HUES6 (cell line): Measurements from ENCODE around the gene KIAA0040.

ENCODE experiments used
- H3K27ac ChIP-seq: 2 replicates; pipeline ENCODE4 v1.7.0; 2013; ENCODE audit warnings: low read depth, mild to moderate bottlenecking, low read length, inconsistent platforms
- H3K27me3 ChIP-seq: 2 replicates; pipeline ENCODE4 v1.6.1; 2013; ENCODE audit warnings: low read length; ENCODE audit not compliant: control insufficient read depth, insufficient read depth
- H3K36me3 ChIP-seq: 2 replicates; pipeline ENCODE4 v1.6.1; 2013; ENCODE audit warnings: low read length; ENCODE audit not compliant: control insufficient read depth, insufficient read depth
- H3K4me1 ChIP-seq: 2 replicates; pipeline ENCODE4 v1.6.1; 2013; ENCODE audit warnings: low read length; ENCODE audit not compliant: control insufficient read depth, insufficient read depth
- H3K4me3 ChIP-seq: 2 replicates; pipeline ENCODE4 v1.5.1; 2013; ENCODE audit warnings: low read depth, low read length
- H3K9ac ChIP-seq: one replicate; pipeline ENCODE4 v1.6.1; 2013; ENCODE audit warnings: mild to moderate bottlenecking, low read length
- H3K9me3 ChIP-seq: 2 replicates; pipeline ENCODE4 v1.6.1; 2013; ENCODE audit warnings: low read depth, low read length; ENCODE audit not compliant: control insufficient read depth, insufficient read depth

Gene KIAA0040

DNA sequence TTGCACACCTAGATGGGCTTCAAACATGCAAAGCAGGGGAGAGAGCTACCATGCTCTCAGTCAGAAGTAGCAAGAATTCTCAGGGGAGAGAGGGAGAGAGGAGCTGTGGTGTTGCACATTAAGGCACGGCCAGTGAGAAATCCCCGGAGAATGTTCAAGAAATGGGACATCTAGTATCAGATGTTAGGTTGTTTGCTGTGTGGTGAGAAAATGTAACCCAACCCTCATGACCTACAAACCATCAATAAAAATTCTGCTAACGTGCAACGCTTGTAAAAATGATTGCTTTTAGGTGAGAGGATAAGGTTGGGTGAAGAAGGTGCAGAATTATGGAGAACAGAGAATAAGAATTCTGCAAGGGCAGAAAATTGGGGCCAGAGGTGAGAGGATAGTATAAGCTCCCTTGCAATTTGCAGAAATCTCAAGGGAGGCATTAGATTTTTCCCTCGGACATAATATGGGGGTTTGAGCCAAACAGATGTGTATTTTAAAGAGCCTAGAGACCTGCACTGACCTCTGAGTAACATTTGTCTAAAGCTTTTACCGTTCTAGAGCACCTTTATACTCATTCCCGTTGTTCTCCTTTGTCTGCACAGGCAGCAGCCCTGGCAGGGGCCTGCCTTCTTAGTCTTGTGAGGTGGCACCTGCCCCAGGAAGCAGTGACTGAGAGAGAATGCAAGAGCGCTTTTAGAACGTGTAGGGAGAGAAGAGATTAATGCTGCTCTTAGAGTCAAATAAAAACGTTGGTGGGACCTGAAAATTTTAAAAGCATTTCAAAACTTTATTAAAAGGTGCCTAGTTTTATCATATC is 25.4 kb upstream of the KIAA0040 start:
- no peaks in the 10 kb centered on the region for H3K36me3 ChIP-seq
- no peak overlapping the region for H3K4me3 ChIP-seq
- no peak overlapping the region for H3K27ac ChIP-seq
- peaks cover 17% of the 10 kb centered on the region for H3K4me1 ChIP-seq
- no peaks in the 10 kb centered on the region for H3K27me3 ChIP-seq
- no peaks in the 10 kb centered on the region for H3K9me3 ChIP-seq
- H3K9ac ChIP-seq, result no peak overlapping the region

DNA sequence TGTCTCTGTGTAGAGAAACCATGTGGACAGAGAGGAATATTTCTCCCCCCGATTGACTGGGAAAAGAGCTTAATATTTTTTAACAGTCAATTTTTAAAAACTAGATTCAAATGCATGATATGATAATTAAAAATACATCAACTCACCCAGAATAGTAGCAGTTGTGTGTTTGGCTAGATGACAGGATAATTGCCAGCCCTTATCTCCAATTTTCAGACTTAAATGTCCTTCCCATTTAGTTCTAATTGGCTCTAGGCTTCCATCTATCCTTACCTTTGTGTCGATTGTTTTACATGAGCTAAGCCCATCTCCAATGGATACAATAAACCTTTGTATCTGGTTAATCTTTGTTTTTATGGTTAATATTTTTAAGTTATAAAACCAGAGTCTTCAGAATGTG is 23.9 kb upstream of the KIAA0040 start:
- Histone ChIP-seq H3K9me3 (no peaks in the 10 kb centered on the region), H3K4me1 (peaks cover 9% of the 10 kb centered on the region), H3K27me3 (no peaks in the 10 kb centered on the region), H3K9ac (no peak overlapping the region), H3K4me3 (no peak overlapping the region), H3K27ac (no peak overlapping the region), H3K36me3 (no peaks in the 10 kb centered on the region)

DNA sequence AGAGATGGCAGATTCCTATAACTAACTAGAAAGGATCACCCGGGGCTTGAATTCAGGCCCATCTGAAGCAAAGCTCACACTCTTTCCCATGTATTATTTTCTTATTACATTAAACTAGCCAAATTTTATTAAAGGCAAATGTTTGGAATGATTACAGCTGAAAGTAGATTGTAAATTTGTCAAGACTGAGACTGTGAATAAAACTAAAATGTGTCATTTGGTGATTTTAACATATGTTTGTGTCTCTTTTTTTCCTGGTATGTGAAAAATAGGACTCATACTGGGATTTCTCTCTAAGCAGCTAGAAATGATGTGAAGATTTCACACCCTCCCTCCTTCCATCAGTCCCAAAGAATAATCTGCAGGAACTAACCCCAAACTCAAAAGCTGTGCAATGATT is 19.1 kb upstream of the KIAA0040 start:
- Histone ChIP-seq H3K4me3 (no peak overlapping the region), H3K9ac (no peak overlapping the region), H3K9me3 (no peaks in the 10 kb centered on the region), H3K4me1 (no peaks in the 10 kb centered on the region), H3K36me3 (no peaks in the 10 kb centered on the region), H3K27ac (no peak overlapping the region), H3K27me3 (no peaks in the 10 kb centered on the region)

DNA sequence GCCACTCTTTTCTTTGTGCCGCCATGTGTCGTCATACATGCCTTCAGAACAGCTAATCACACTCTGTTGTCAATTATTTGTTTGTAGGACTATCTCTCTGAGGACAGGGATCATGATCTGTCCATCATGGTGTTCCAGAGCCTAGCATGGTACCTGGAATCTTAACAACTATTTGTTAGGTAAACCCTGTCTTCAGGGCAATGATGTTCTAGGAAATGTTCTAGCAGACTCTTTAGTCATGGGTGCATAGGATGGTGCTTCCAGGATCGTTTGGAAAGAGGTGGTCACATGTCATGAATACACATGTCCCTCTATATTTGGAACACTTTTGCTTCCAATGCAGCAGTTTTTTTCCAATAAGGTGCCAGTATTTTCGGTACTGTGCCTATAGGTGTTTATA is 18.2 kb upstream of the KIAA0040 start:
- Histone ChIP-seq H3K36me3 (no peaks in the 10 kb centered on the region), H3K27ac (no peak overlapping the region), H3K9me3 (no peaks in the 10 kb centered on the region), H3K4me3 (no peak overlapping the region), H3K9ac (no peak overlapping the region), H3K4me1 (no peaks in the 10 kb centered on the region), H3K27me3 (no peaks in the 10 kb centered on the region)

DNA sequence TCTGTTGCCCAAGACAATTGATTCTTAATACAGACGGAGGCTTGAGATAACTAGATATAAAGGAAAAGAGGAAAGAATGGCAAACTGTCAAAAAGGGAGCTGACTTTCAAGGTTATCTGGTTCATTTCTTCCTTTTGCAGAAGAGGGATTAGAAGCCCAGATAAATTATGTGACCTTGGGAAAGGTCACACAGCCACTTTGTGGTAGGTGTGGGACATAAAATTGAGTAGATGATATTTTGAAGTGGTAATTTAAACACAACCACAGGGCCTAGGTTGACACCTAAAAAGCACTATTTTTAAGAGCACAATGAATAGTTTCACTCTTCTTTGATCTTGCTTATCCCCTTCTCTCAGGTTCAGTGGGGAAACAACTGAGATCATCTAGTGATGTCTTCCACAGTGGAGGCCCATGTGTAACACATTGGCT is 16.9 kb upstream of the KIAA0040 start:
- H3K36me3 ChIP-seq, result no peaks in the 10 kb centered on the region
- no peaks in the 10 kb centered on the region for H3K9me3 ChIP-seq
- no peaks in the 10 kb centered on the region for H3K27me3 ChIP-seq
- H3K4me1 ChIP-seq, result no peaks in the 10 kb centered on the region
- no peak overlapping the region for H3K9ac ChIP-seq
- H3K27ac ChIP-seq, result no peak overlapping the region
- no peak overlapping the region for H3K4me3 ChIP-seq

DNA sequence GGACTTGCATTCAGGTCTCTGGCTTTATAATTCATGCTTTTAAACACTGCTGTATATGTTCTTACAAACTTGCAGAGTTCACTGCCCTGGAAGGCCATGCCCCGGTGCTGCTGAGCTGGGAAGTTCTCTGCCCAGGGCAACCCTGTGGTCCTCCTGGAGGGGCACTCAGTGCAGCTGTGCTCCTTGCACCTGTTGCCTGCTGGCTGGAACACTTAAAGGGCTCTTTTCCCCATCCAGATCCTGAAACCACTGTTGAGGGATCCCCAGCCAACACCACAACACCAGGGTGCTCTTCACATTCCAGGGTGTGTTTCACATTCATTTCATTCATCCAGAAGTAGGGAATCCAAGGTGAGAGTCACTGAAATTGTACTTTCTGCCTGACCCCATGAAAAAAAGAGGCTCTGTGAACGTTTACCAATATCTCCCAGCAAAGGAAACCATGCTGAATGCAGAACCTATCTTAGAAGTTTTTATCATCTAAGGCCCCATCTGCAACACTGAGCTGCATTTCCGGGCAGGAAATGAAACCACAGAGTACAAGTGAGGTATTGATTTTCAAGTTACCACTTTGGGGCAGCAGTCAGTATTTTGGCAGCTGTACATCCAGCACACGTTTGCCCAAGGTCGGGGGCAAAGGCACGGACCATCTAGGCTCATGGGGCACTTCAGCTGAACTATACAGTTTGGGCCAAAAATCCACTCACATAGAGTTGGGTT is 16.4 kb upstream of the KIAA0040 start:
- Histone ChIP-seq H3K9me3 (no peaks in the 10 kb centered on the region), H3K27me3 (no peaks in the 10 kb centered on the region), H3K4me1 (no peaks in the 10 kb centered on the region), H3K27ac (no peak overlapping the region), H3K36me3 (no peaks in the 10 kb centered on the region), H3K9ac (no peak overlapping the region), H3K4me3 (no peak overlapping the region)

DNA sequence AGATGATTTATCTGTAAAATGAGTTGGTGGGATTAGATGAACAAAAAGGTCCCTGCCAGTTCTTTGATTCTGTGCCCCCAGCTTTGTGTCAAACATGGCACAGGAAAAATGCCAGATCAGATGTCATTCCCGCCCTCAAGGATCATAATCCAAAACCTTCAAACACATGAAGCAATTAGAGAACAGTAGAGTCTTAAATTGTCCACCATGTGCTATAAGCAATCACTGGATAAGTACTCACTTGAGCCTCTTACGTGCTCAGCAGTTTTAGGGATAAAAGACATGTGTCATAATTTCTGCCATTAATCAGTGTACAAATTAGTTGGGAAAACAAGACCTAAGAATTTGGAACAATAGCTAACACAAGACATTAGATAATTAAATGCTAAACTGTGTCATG is 15.4 kb upstream of the KIAA0040 start:
- no peaks in the 10 kb centered on the region for H3K9me3 ChIP-seq
- H3K4me3 ChIP-seq, result no peak overlapping the region
- no peaks in the 10 kb centered on the region for H3K27me3 ChIP-seq
- H3K9ac ChIP-seq, result no peak overlapping the region
- no peak overlapping the region for H3K27ac ChIP-seq
- H3K36me3 ChIP-seq, result no peaks in the 10 kb centered on the region
- no peaks in the 10 kb centered on the region for H3K4me1 ChIP-seq

DNA sequence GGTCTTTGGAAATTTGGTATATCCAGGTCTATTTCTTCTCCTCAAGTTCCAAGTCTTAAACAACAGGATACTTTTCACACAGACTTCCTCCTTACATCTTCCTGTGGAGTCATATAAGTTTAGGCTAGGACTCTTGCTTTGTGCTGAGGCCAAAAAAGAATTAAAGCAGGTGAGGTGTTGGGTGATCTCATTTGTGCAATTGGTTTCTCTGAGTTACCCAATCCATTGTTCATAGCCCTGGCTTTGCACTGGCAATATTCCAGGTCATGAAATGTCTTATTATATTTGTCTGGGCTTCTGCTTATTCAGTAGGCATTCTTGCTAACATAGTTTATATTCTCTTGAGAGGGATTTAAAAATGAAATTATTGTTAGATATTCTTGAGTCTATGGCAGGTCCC is 14.1 kb upstream of the KIAA0040 start:
- Histone ChIP-seq H3K36me3 (no peaks in the 10 kb centered on the region), H3K4me1 (no peaks in the 10 kb centered on the region), H3K27ac (no peak overlapping the region), H3K4me3 (no peak overlapping the region), H3K9ac (no peak overlapping the region), H3K27me3 (no peaks in the 10 kb centered on the region), H3K9me3 (no peaks in the 10 kb centered on the region)

DNA sequence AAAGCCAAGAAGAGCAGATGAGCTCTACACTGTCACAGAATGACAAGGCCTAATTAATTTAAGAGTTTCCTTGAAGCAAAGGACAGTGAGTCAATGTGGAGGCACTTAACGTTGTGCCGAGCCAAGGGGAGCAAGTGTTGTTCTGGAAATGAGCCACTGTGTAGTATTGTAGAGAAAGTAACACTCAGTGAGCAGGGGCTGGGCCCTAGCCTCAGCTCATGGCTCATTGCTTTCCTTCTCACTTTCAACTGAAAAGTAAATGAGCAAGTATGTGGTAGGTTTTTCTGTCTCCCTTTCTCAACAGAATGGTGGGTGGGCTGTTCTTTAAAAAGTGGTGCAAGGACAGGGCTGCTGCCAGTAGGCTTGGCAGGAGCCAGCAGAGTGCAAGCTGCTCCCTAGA is 11.8 kb upstream of the KIAA0040 start:
- H3K4me1 ChIP-seq, result no peaks in the 10 kb centered on the region
- H3K9ac ChIP-seq, result no peak overlapping the region
- no peak overlapping the region for H3K27ac ChIP-seq
- H3K4me3 ChIP-seq, result no peak overlapping the region
- H3K27me3 ChIP-seq, result no peaks in the 10 kb centered on the region
- H3K36me3 ChIP-seq, result no peaks in the 10 kb centered on the region
- H3K9me3 ChIP-seq, result no peaks in the 10 kb centered on the region

DNA sequence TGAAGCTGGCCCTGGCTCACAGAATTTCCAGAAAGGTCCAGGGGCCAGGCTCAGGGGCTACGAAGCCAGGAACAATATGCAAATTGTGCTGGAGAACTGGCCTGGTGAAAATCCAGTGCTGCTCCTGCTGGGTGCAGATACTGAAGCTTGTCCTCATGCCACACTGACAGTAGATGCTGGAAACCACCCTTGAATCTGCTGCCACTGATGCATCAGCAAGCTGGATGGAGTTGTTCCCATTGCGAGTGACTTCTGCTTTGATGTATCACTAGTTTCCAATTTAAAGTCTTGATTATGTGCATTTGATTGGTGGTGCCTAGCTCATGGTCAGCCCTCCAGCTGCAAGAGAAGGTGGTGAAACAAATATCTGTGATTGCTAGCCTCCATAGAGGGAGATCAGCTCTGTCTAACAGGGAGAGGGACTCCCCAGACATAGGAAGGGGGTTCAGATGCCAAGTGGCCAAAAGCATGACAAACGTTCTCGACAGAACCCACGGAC is 11.0 kb upstream of the KIAA0040 start:
- Histone ChIP-seq H3K27ac (no peak overlapping the region), H3K4me3 (no peak overlapping the region)

More for the DNA sequence above, 11.0 kb upstream of the KIAA0040 start:
- Histone ChIP-seq H3K4me1 (no peaks in the 10 kb centered on the region), H3K36me3 (no peaks in the 10 kb centered on the region), H3K9ac (no peak overlapping the region), H3K9me3 (no peaks in the 10 kb centered on the region), H3K27me3 (no peaks in the 10 kb centered on the region)
